HG03342 (cell line): ENCODE data around the gene CTDNEP1.

Source experiments
- ATAC-seq: cut with Tn5 transposase; IDR thresholded peaks from one replicate; pipeline ENCODE4 v1.9.1; 2021; ENCODE audit warnings: mild to moderate bottlenecking, moderate library complexity; ENCODE audit not compliant: unreplicated experiment

The CTDNEP1 gene

DNA sequence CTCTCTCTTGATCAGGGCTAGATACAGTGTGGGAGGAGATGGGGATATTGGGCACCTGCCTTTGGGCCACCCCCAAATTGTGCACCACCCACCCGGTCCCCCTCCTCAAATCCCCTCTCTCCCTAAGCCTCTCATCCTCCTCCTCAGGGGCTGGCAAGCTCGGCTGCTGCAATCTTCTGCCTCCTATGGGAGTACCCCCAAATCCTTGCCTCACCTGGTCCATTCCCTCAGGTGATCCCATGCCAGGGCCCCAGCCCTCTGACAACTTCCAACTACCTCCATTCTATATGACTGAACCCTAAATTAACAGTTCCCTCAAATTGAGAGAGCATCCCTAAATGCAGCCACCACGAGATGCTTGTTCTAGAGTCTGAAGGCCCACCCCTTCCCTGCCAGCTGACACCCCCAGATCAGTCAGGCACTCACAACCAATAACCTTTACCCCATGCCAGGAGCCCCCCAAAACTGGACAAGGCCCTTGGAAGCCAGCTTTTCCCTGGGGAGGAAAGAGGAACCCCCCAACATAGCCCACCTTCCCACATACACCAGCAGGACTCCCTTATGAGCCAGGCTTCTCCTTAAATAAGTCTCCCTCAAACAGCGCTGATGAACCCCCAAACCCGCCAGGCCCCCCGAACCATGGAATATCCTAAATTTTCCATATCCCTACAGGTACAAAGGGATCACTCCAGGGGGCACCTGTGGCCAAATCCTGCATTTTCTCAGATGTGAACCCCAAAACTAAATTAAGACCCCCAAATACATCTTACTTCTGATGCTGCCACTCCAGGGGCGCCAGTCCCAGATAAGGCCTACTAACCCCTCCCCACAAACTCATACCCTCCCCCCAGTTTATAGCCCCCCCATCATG lies 35.1 kb downstream of the CTDNEP1 start:
- ATAC-seq: no peak

GRCh38 chr17:7215652-7216180 lies 35.8 kb downstream of the CTDNEP1 start:
- no peak for ATAC-seq

GRCh38 chr17:7215136-7215638 lies 36.3 kb downstream of the CTDNEP1 start:
- ATAC-seq: no peak

DNA sequence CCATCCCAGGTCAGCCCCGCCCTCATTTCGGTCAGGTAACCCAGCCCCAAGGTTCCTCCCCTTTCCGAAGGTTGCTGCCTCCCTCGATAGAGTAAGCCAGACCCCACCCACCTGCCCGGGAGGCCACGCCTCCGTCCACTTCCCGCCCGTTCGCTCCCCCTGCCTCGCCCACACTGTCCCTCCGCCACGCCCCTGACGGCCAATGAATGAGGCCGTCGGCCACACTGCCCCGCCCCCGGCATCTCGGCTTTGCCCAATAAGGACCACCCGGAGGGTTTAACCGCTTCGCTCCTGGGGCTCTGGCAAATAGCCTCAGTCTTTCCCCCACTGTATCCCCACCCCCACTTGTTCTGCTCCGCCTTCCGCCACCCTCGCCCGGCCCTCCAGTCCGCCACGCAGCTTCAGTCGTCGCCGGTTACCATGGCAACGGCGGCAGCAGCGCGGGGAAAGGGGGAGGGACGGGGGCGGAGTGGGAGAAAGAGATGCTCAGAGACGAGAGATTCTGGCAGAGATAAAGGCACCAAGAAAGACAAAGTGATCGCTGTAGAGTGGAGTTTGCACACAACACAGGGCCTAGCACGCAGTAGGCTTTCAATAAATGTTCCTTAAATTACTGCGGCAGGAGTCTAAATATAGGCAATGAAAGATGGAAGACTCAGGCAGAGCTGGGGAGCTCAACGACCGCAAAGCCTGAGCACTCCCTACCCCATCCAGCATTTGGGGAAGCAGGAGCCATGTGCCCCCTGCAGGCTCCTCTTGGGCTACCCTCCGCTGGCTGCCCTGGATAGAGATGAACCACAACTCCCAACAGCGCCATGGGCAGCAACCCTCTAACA lies 37.0 kb downstream of the CTDNEP1 start:
- ATAC-seq: peak; percentile 72

DNA sequence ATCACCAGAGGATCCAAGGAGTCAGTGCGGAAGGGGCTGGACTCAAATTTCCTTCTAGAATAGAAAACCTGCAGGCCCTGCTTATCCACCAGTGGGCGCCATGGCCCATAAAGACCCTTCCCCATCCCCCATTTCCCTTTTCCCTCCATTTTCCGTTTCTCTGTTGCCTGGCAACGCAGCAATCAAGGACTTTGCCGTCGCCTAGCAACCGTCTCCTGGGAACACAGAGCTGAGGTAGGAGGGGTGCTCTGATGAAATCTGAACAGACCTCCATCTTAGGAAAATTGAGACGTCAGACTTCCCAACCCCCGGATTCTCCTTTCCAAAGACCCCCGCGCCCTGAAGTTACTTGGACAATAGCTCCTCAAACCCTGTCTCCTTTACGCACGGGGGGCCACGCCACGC lies 37.6 kb downstream of the CTDNEP1 start:
- ATAC-seq: peak; percentile 4

DNA sequence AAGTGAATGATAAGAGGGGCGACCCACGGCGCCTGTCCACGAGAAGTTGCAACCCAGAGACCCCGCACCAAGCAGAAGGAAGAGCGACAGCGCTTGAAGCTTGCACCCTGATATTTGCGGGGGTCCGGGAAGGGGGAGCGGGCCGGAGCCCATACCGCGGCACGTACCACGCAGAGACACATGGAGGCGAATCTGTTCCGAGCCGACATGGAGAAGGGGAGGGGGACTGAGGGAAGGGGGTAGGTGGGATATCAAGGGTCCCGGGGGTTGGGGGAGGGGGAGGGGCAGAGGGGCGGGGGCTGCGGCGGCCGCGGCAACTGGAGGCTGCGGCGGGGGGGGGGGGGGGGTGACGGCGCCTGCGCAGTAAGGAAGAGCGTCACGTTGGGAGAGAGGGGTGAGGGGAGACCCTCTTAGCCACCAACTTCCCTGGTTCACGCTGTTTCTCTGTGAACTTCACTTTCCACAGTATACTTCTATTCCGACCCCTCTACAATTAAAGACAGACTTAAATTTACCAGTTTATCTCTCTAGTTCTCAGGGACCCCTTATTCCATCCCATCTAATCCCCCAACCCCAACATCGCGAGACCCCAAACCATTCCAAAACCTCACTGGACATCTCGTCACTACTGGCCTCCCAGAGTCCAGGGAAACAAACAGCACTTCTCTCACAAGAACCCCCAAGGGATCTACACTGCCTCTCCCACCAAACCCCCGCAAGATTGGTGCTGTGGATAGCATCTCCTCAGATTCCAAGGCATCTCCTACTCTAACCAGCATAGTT lies 39.9 kb downstream of the CTDNEP1 start:
- no peak for ATAC-seq

GRCh38 chr17:7208754-7209460 lies 42.6 kb downstream of the CTDNEP1 start:
- ATAC-seq: no peak

DNA sequence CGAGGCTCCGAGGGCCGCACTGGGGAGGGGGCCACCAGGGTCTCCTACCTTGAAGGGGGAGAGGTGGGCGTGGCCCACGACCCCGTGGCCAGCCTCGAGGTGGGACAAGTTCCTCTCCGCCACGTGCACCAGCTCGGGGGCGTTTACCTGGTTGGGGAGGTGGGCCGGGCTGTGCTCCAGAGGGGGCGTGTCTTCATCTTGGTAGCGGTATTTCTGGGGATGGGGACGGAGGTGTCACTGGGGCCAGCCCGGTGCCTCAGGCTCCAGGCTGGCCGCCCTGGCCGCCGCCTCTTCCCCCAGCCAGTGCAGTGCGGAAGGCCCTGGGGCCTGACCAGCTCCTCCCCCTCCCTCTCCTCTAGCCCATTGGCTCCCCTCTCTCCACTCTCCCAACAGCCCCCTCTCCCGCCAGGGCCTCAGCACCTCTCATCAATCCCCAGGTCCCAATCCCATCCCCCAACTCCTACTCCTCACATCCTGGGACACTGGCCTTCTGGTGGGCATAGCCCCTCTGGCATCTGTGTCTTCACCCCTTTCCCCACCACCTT lies 43.4 kb downstream of the CTDNEP1 start:
- no peak for ATAC-seq

GRCh38 chr17:7207120-7208001 lies 44.2 kb downstream of the CTDNEP1 start:
- no peak for ATAC-seq

GRCh38 chr17:7205561-7205960 lies 46.0 kb downstream of the CTDNEP1 start:
- ATAC-seq: no peak

GRCh38 chr17:7204828-7205461 lies 46.6 kb downstream of the CTDNEP1 start:
- peak; percentile 76 for ATAC-seq

GRCh38 chr17:7204336-7204735 lies 47.2 kb downstream of the CTDNEP1 start:
- ATAC-seq: no peak

GRCh38 chr17:7203391-7203790 lies 48.1 kb downstream of the CTDNEP1 start:
- no peak for ATAC-seq

DNA sequence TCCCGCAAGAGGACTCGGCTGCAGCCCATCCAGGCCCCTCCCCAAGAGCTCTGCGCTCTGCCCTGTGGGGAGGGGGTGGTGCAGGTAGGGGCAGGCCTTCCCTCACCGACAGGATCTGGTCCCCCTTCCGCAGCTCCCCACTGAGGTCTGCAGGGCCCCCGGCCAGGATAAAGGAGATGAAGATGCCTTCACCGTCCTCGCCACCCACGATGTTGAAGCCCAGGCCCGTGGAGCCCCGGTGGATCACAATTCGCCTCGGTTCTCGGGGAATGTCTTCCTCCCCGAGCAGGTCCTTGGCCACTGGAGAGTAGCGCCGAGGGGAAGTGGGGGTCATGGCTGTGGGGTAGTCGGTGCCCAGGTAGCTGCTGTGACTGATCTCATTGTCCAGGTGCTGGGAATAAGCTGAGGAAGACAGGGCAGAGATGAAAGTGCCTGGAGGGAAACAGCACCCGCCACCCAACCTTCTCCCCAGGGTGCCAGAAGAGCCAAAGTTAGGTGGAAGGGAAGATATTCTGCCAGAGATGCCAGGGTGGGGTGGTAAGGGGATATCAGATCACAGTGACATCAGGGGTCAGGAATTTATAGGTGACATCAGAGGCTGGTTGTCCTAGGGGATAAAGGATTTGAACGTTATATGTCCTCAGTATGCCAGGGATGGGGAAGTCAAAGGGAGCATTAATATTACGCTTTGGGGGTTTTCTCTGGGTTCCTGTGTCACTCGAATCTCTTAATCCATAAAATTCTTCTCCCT lies 54.7 kb downstream of the CTDNEP1 start:
- no peak for ATAC-seq

DNA sequence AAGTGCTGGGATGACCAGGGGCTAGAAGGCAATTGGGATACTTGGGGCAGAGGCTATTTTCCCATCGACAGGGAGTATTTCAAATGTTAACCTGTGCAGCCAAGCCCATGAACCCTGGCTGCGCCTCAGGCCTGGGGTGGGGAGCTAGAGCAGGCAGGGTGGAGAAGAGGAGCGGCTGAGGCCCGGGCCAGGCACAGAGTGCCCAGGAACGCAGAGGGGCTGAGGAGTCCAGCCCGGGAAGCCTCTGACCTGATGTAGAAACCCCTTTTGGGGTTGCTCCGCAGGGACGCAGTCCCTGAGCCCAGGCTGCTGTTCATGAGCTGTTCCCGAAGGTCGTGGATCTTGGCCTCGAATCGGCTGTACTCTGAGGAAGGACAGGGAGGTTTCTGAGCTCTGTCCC lies 55.6 kb downstream of the CTDNEP1 start:
- no peak for ATAC-seq
